Cardiac fibroblast (primary cell): ENCODE data around the gene WNT7B.

Experiments used
- DNase-seq, 2 donors: peaks; one replicate each; pipeline versions ENCODE4 v3.0.0 to v3.0.0-alpha.2; 2010; ENCODE audit warnings: low read depth in 2 of 2
- H3K4me3 ChIP-seq, 2 donors: replicated peaks in 1 of 2; 1 replicate in 1 of 2; 2 replicates in 1 of 2; pipeline ENCODE4 v1.5.1; 2011; ENCODE audit warnings: low read depth in 2 of 2, low read length in 2 of 2, mild to moderate bottlenecking in 2 of 2, moderate library complexity in 1 of 2
- CTCF ChIP-seq: IDR thresholded peaks from one replicate; pipeline ENCODE4 v1.5.1; 2011; ENCODE audit warnings: low read depth, mild to moderate bottlenecking, low read length, inconsistent platforms

Gene WNT7B

DNA sequence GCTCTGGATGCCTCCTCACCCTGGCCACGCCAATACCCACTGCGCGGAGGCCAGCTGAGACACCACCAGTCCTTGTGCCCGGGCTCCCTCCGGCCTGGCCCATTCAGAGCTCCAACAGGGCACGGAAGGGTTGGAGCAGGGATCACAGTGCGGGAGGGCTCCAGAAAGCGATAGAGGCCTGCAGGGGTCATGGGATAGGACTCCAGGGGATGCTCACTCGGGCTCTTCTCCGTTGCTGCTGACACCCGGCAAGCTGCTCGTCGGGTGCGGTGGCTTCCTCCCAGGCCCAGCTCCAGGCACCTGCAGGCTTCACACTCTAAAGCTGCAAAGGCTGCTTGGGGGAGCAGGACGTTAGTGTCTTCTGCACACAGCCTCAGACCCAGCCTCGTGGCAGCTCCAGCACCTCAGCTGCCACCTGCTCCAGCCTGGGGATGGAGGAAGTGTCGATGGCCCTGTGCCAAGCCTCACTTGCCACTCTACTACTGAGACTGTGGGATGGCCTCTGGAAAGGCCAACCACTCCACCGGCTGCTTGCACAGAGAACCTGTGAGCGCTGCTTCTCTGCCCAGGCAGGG, 10.6 kb downstream of the WNT7B start:
- no peak for TF ChIP-seq CTCF
- no peak for DNase-seq
- H3K4me3 ChIP-seq: no peak overlapping the region

DNA sequence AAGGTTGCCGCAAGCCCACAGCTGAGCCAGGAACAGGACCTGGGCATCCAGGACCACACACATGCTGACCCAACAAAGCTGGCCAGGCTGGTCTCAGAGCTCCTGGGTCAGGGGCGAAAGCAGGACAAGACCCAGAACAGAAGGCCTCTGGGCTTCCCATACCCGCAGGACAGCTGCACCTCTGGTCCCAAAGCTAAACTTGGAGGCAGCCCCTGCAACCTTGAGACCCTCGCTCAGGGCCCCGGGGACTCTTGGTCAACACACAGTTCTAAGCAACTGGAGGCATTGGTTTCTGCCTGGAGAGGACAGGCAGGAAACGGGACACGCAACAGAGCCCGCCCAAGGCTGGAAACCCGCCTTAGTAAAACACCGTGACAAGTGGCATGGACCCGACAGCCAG, 11.4 kb downstream of the WNT7B start:
- no peak overlapping the region for H3K4me3 ChIP-seq
- TF ChIP-seq CTCF: no peak
- DNase-seq: no peak

DNA sequence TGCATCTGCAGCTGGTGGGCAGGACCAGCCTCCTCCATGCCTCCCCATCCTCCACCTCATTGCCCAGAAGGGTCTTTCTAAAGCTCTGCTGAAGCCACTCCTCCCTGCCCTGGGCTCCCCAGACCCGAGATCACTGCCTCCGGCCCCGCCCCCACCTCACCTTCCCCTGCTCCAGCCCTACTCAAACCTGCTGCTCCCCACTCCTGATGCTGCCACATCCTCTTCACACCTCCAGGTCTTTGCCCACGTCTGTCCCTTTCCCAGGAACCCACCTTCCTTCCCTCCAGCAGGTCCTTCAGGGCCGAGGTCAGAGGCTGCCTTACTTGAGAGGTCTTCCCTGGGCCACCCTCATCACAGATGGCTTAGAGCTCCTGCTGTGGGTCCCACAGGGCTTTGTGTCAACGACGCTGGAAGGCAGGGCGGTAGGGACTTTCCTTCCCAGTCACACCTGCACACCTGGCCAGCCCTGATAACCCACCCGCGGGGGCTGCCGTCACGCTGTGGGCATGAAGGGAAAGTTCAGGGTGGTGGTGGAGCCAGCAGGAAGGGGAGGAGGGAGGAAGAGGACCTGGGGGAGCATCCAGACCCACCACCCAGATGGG, 11.9 kb downstream of the WNT7B start:
- H3K4me3 ChIP-seq: no peak overlapping the region
- no peak for TF ChIP-seq CTCF
- DNase-seq: no peak

DNA sequence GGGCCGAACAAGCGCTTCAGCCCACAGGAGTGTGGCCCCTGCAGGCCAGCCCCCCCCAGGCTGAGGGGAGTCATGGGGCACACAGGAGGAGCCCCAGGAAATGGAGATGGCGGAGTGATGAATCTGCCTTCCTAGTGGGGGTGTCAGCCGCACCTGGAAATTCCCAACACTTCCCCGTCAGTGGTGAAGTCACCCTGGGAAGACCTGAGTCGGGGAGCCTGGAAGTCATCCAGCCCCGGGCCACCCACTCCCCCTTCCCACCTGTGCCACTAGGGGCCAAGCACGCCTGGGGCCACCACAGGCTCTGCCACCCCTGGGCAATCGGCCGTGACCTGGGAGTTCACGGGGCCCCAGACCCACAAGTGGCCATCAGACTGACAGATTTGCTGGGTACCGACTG, 12.6 kb downstream of the WNT7B start:
- no peak overlapping the region for H3K4me3 ChIP-seq
- no peak for DNase-seq
- TF ChIP-seq CTCF: no peak

DNA sequence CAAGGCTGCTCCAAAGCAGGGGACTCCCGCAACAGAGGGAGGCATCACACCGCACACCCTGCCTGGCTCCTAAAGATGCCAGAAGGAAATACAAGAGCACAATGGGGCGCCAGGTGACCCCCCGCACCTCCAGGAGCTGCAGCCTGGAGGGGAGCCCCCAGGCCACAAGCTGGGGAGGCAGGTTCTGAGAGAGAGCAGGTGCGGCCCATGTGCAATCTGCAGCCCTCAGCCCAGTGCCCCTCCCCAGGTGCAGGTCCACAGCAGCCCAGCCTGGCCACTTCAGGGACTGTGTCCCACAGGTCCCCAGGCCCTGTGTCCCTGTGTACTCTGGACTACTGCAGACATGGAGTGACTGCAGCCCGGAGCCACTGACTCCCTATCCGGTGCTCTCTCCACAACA, 13.1 kb downstream of the WNT7B start:
- no peak for TF ChIP-seq CTCF
- DNase-seq: no peak
- H3K4me3 ChIP-seq: no peak overlapping the region

GRCh38 chr22:45962756-45963324, 14.1 kb downstream of the WNT7B start:
- no peak for TF ChIP-seq CTCF
- H3K4me3 ChIP-seq: no peak overlapping the region
- DNase-seq: no peak

GRCh38 chr22:45962434-45962718, 14.6 kb downstream of the WNT7B start:
- DNase-seq: no peak
- H3K4me3 ChIP-seq: no peak overlapping the region
- TF ChIP-seq CTCF: no peak
